Breast epithelium (tissue), 4 donors: ENCODE measurements around the gene UBE4A. TPM values are rescaled to one million over a fixed set of nuclear protein-coding genes. Genes with fewer than 3 reads are reported as not detected.

ENCODE experiments used
- DNase-seq, 2 donors: peaks; one replicate each; pipeline ENCODE4 v3.0.0-alpha.2; 2019; ENCODE audit warnings: low spot score in 2 of 2
- H3K27ac ChIP-seq, 2 donors: fragments of 200-600 bp; sonication (generic) in 1 of 2; one replicate each; pipeline ENCODE4 v1.5.1; 2016 to 2019; ENCODE audit warnings: mild to moderate bottlenecking in 1 of 2
- H3K27me3 ChIP-seq, 2 donors: fragments of 200-600 bp; sonication (generic) in 1 of 2; one replicate each; pipeline versions ENCODE4 v1.5.1 to v1.6.0; 2017 to 2019; ENCODE audit warnings: control low read depth in 1 of 2, mild to moderate bottlenecking in 1 of 2
- H3K36me3 ChIP-seq: fragments of 200-600 bp; one replicate; pipeline ENCODE4 v1.5.1; 2019
- H3K4me1 ChIP-seq, 2 donors: fragments of 200-600 bp; sonication (generic); one replicate each; pipeline ENCODE4 v1.5.1; 2016 to 2019; ENCODE audit warnings: control low read depth in 1 of 2
- H3K4me3 ChIP-seq, 3 donors: fragments of 200-600 bp; sonication (generic); 1 replicate in 2 of 3; 2 replicates in 1 of 3; pipeline ENCODE4 v1.5.1; 2016 to 2019; ENCODE audit warnings: mild to moderate bottlenecking in 3 of 3, moderate library complexity in 2 of 3
- H3K9me3 ChIP-seq, 2 donors: fragments of 200-600 bp; sonication (generic) in 1 of 2; one replicate each; pipeline ENCODE4 v1.5.1; 2016 to 2019; ENCODE audit warnings: control low read depth in 1 of 2
- CTCF ChIP-seq, 3 donors: fragments of 450-650 bp; IDR thresholded peaks; one replicate each; pipeline ENCODE4 v1.5.1; 2016 to 2017; ENCODE audit warnings: antibody characterized with exemption in 3 of 3, mild to moderate bottlenecking in 3 of 3, moderate library complexity in 3 of 3
- POLR2A ChIP-seq: fragments of 450-650 bp; IDR thresholded peaks from one replicate; pipeline ENCODE4 v1.6.1; 2016; ENCODE audit warnings: antibody characterized with exemption, mild to moderate bottlenecking, moderate library complexity
- POLR2AphosphoS5 ChIP-seq, 3 donors: sonication (generic); formaldehyde crosslinking; IDR thresholded peaks; one replicate each; pipeline ENCODE4 v1.6.1; 2017; ENCODE audit warnings: antibody characterized with exemption in 3 of 3
- intact Hi-C: fragments of 100-400 bp; cut with DNase I; formaldehyde crosslinking; loops from one replicate; pipeline ENCODE4 v1.15.1; 2023; ENCODE audit warnings: low total_unique reads
- total RNA-seq, 3 donors: library from RNA; depleted of rRNA; stranded (reverse); fragments of >200 nt; gene quantifications; one replicate each; pipeline ENCODE4 v1.1.0, GENCODE V29; 2016

UBE4A gene
- total RNA-seq, 3 donors from 2014 or later: 39.0 to 51.5 (median 51.5) TPM

GRCh38 chr11:118353084-118353710 is 6.2 kb upstream of the UBE4A start:
- no peak for DNase-seq
- intact Hi-C loops: no loop called here
- H3K4me1 ChIP-seq: no peaks in the 10 kb centered on the region
- H3K27me3 ChIP-seq: peaks cover 0 to 2% of the 10 kb centered on the region in 2 donors
- TF ChIP-seq POLR2A (no peak), POLR2AphosphoS5 (IDR thresholded peaks at IDR 0.05) (no peak), CTCF (IDR thresholded peaks at IDR 0.05) (peak; percentile 34 to 47 (median 34))
- no peaks in the 10 kb centered on the region for H3K36me3 ChIP-seq
- no peak overlapping the region for H3K27ac ChIP-seq
- no peaks in the 10 kb centered on the region for H3K9me3 ChIP-seq
- no peak overlapping the region for H3K4me3 ChIP-seq

- Histone ChIP-seq H3K36me3 (no peaks in the 10 kb centered on the region), H3K4me3 (no peak overlapping the region), H3K4me1 (no peaks in the 10 kb centered on the region), H3K9me3 (no peaks in the 10 kb centered on the region), H3K27ac (no peak overlapping the region), H3K27me3 (no peaks in the 10 kb centered on the region)
- DNase-seq: no peak
- intact Hi-C loops: no loop called here
- TF ChIP-seq POLR2AphosphoS5 (IDR thresholded peaks at IDR 0.05) (no peak), POLR2A (no peak), CTCF (IDR thresholded peaks at IDR 0.05) (no peak)
These were observed 1.3 kb upstream of the UBE4A start for GRCh38 chr11:118358071-118358470.

- DNase-seq: no peak
- no peaks in the 10 kb centered on the region for H3K36me3 ChIP-seq
These were observed 5.7 kb downstream of the UBE4A start for GRCh38 chr11:118364956-118365615.

GRCh38 chr11:118366287-118366686 is 6.9 kb downstream of the UBE4A start:
- intact Hi-C loops: no loop called here
- Histone ChIP-seq H3K4me3 (no peak overlapping the region), H3K27ac (no peak overlapping the region), H3K9me3 (no peaks in the 10 kb centered on the region), H3K4me1 (no peaks in the 10 kb centered on the region), H3K36me3 (no peaks in the 10 kb centered on the region), H3K27me3 (no peaks in the 10 kb centered on the region)
- TF ChIP-seq POLR2AphosphoS5 (IDR thresholded peaks at IDR 0.05) (no peak), CTCF (IDR thresholded peaks at IDR 0.05) (no peak), POLR2A (no peak)
- DNase-seq: no peak

More at GRCh38 chr11:118364956-118365615, 5.7 kb downstream of the UBE4A start:
- no peak overlapping the region for H3K27ac ChIP-seq
- no peak for TF ChIP-seq CTCF (IDR thresholded peaks at IDR 0.05)
- TF ChIP-seq POLR2AphosphoS5 (IDR thresholded peaks at IDR 0.05): no peak
- no peak for TF ChIP-seq POLR2A
- no peak overlapping the region for H3K4me3 ChIP-seq
- H3K9me3 ChIP-seq: no peaks in the 10 kb centered on the region
- H3K4me1 ChIP-seq: no peaks in the 10 kb centered on the region
- intact Hi-C loops: no loop called here
- H3K27me3 ChIP-seq: no peaks in the 10 kb centered on the region

GRCh38 chr11:118370774-118371173 is 11.4 kb downstream of the UBE4A start:
- Histone ChIP-seq H3K27ac (no peak overlapping the region), H3K4me3 (no peak overlapping the region), H3K36me3 (peaks cover 4% of the 10 kb centered on the region), H3K27me3 (no peaks in the 10 kb centered on the region), H3K4me1 (no peaks in the 10 kb centered on the region), H3K9me3 (no peaks in the 10 kb centered on the region)
- intact Hi-C loops: no loop called here
- no peak for DNase-seq
- TF ChIP-seq POLR2A: no peak
- TF ChIP-seq CTCF (IDR thresholded peaks at IDR 0.05): no peak
- TF ChIP-seq POLR2AphosphoS5 (IDR thresholded peaks at IDR 0.05): no peak
